Activated CD4-positive, alpha-beta T cell treated with anti-CD3 and anti-CD28 coated beads for 36 hours (primary cell): ENCODE measurements around the gene RAB3B. TPM values are rescaled to one million over a fixed set of nuclear protein-coding genes. Genes with fewer than 3 reads are reported as not detected.
A peak's percentile ranks its signal among the peaks of the same experiment; 100 is the strongest.
"Not testable (repeated sequence)": the region's sequence is repeated elsewhere in the genome, so short reads cannot be mapped to it uniquely, and the experiment has no call there.

Experiments
- ATAC-seq: fragments of 200-7000 bp; cut with Tn5 transposase; one replicate; pipeline ENCODE4 v1.10.0; 2021; ENCODE audit warnings: mild to moderate bottlenecking, moderate library complexity
- CTCF ChIA-PET: fragments of 350-600 bp; sonication (Branson Sonifier 250); formaldehyde crosslinking; loops from one replicate; lab custom pipeline; 2021; ENCODE audit warnings: antibody characterized with exemption; lab: Charles Lee
- POLR2A ChIA-PET: fragments of 350-600 bp; sonication (Branson Sonifier 250); formaldehyde crosslinking; loops from one replicate; lab custom pipeline; 2021; ENCODE audit warnings: antibody characterized with exemption, inconsistent platforms; lab: Charles Lee
- DNase-seq: peaks from one replicate; pipeline ENCODE4 v3.0.0-alpha.2; 2020
- H3K27ac Mint-ChIP-seq: one replicate; pipeline ENCODE4 v1.8.0; 2021; ENCODE audit warnings: mixed read lengths
- H3K27me3 Mint-ChIP-seq: one replicate; pipeline ENCODE4 v1.8.0; 2021; ENCODE audit warnings: mixed read lengths
- H3K36me3 Mint-ChIP-seq: one replicate; pipeline ENCODE4 v1.8.0; 2021; ENCODE audit warnings: low read depth, mixed read lengths
- H3K4me1 Mint-ChIP-seq: one replicate; pipeline ENCODE4 v1.8.0; 2021; ENCODE audit warnings: mixed read lengths
- H3K4me3 Mint-ChIP-seq: one replicate; pipeline ENCODE4 v1.8.0; 2021; ENCODE audit warnings: mild to moderate bottlenecking, moderate library complexity, mixed read lengths
- H3K9me3 Mint-ChIP-seq: one replicate; pipeline ENCODE4 v1.8.0; 2021; ENCODE audit warnings: low read depth, mixed read lengths
- intact Hi-C, 2 experiments: fragments of 100-400 bp; cut with DNase I in 1 of 2; cut with micrococcal nuclease in 1 of 2; formaldehyde crosslinking; loops; one replicate each; pipeline versions ENCODE4 v1.14.2 to v1.15.1; 2022 to 2024; cut with DNase I, micrococcal nuclease
- total RNA-seq, 2 experiments: library from RNA; stranded (reverse); gene quantifications; one replicate each; pipeline ENCODE4 v1.2.3, GENCODE V29; 2021

Gene RAB3B, protein sequence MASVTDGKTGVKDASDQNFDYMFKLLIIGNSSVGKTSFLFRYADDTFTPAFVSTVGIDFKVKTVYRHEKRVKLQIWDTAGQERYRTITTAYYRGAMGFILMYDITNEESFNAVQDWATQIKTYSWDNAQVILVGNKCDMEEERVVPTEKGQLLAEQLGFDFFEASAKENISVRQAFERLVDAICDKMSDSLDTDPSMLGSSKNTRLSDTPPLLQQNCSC
- total RNA-seq = under 1 TPM; 0.07 to 0.11 TPM

GRCh38 chr1:51990478-51990965 lies at the start of gene RAB3B:
Gene RAB3B, minus strand, starts transcription at chr1:51990700. Its CDS starts 13,583 bp downstream, at chr1:51977117.
- ChIA-PET POLR2A (interaction anchor here (0.6 kb wide), 1 partner anchor 342 kb away, joined by 3 read pairs; no protein-coding TSS in a partner anchor), CTCF (interaction anchor here (1.0 kb wide), 1 partner anchor 66 kb away, joined by 4 read pairs; no protein-coding TSS in a partner anchor)
- Mint-ChIP-seq H3K36me3 (no peaks in the 10 kb centered on the region), H3K4me3 (peak within 1 kb of the TSS; percentile 68), H3K4me1 (peaks cover 9% of the 10 kb centered on the region), H3K27me3 (peaks cover 32% of the 10 kb centered on the region), H3K27ac (no peak within 1 kb of the TSS), H3K9me3 (no peaks in the 10 kb centered on the region)
- DNase-seq (peak; percentile 89), ATAC-seq (peak; percentile 99)
- intact Hi-C loops = loop anchor here in 1 of 2 experiments (2.0 kb wide), 2 partner anchors 64 to 374 kb away; partner anchors contain the start of gene OSBPL9

- no peaks in the 10 kb centered on the region for H3K9me3 Mint-ChIP-seq
- CTCF ChIA-PET = no interaction called here
These were observed 47.4 kb upstream of the RAB3B start for GRCh38 chr1:52037909-52038308.

GRCh38 chr1:52037402-52037814 lies 46.9 kb upstream of the RAB3B start:
- ATAC-seq (no peak), DNase-seq (no peak)
- Mint-ChIP-seq H3K27ac (no peak overlapping the region), H3K4me1 (peaks cover 7% of the 10 kb centered on the region), H3K9me3 (no peaks in the 10 kb centered on the region), H3K4me3 (no peak overlapping the region), H3K27me3 (no peaks in the 10 kb centered on the region), H3K36me3 (peaks cover 40% of the 10 kb centered on the region)
- ChIA-PET POLR2A (no interaction called here), CTCF (no interaction called here)
- intact Hi-C loops = loop anchor here in 1 of 2 experiments (5.0 to 10.0 kb wide), 2 partner anchors 50 to 977 kb away; no protein-coding TSS in a partner anchor

More at GRCh38 chr1:52037909-52038308, 47.4 kb upstream of the RAB3B start:
- intact Hi-C loops = loop anchor here in 1 of 2 experiments (5.0 to 10.0 kb wide), 2 partner anchors 49 to 977 kb away; no protein-coding TSS in a partner anchor
- no peak overlapping the region for H3K27ac Mint-ChIP-seq
- ATAC-seq (no peak), DNase-seq (no peak)
- POLR2A ChIA-PET = interaction anchor here (0.6 kb wide), 1 partner anchor 28 kb away, joined by 4 read pairs; no protein-coding TSS in a partner anchor
- peaks cover 7% of the 10 kb centered on the region for H3K4me1 Mint-ChIP-seq
- no peaks in the 10 kb centered on the region for H3K27me3 Mint-ChIP-seq
- H3K4me3 Mint-ChIP-seq = no peak overlapping the region
- H3K36me3 Mint-ChIP-seq = peaks cover 35% of the 10 kb centered on the region

- Mint-ChIP-seq H3K9me3 (no peaks in the 10 kb centered on the region), H3K36me3 (peaks cover 43% of the 10 kb centered on the region), H3K27me3 (no peaks in the 10 kb centered on the region), H3K4me1 (peaks cover 32% of the 10 kb centered on the region), H3K4me3 (peak overlapping the region; percentile 91), H3K27ac (peak overlapping the region; percentile 93)
- no peak for DNase-seq
- ATAC-seq = no peak
- intact Hi-C loops = loop anchor here in 1 of 2 experiments (5.0 to 10.0 kb wide), 2 partner anchors 981 to 1293 kb away; partner anchors contain the start of gene LRP8
- CTCF ChIA-PET = interaction anchor here (1.4 kb wide), 1 partner anchor 15 kb away, joined by 3 read pairs; no protein-coding TSS in a partner anchor
- POLR2A ChIA-PET = interaction anchor here (0.9 kb wide), 1 partner anchor 28 kb away, joined by 3 read pairs; no protein-coding TSS in a partner anchor
These were observed 43.5 kb upstream of the RAB3B start for GRCh38 chr1:52034050-52034384.

DNA sequence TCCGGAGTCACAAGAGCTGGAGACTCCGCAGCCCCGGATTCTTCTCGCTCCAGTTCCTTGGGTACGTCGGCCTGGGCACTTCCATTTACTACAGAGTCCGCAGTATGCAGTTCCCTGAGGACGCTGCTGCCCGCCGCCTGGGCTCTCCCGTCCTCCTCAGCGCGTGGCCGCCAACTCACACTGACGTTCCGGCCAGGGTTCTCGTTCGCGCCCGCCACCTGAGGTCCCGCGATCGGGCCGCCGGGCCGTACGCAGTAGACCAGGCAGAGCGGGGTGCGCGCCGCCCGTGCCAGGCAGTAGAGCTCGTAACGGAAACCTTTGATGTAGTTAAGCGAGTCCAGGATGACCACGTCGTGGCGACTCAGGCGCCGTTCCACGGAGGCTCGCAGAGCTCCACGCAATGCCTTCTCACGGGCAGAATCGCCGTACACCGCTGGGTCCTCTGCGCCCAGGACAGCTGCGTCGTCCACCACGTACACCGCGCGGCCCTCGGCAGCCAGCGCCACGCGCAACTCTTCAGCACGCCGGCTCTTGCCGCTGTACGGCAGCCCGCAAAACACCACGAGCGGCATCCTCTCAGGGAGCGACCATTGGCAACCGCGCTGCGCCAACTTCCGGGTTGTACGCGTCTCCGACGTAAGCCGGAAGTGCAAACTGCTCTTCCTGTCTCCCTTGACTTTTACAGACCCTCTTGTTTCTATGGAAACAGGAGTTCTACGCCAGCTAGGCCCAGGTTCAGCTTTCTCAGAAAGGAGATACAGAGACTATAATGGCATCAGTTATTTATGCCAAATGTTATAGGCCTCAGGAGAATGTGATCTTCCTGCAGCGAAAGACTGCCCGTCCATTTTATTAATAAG lies 42.9 kb upstream of the RAB3B start, which contains the start of gene KTI12:
Gene KTI12, minus strand, starts transcription at position 621 of the 860 bp plus-strand sequence. Its CDS starts 49 bp downstream, at position 572.
- Mint-ChIP-seq H3K4me1 (peaks cover 32% of the 10 kb centered on the region), H3K4me3 (peak within 1 kb of the TSS; percentile 91), H3K9me3 (no peaks in the 10 kb centered on the region), H3K27me3 (no peaks in the 10 kb centered on the region), H3K36me3 (peaks cover 41% of the 10 kb centered on the region), H3K27ac (peak within 1 kb of the TSS; percentile 93)
- POLR2A ChIA-PET = interaction anchor here (0.6 to 0.9 kb wide), 3 partner anchors 29 to 335 kb away, joined by 3 to 4 read pairs (median 3); no protein-coding TSS in a partner anchor
- CTCF ChIA-PET = interaction anchor here (1.4 kb wide), 1 partner anchor 15 kb away, joined by 3 read pairs; no protein-coding TSS in a partner anchor
- DNase-seq = peak; percentile 93
- intact Hi-C loops = loop anchor here (1.0 to 10.0 kb wide), 11 partner anchors 23 to 1294 kb away; partner anchors contain the start of genes BTF3L4 (in 2 of the 2), CC2D1B (in 1 of the 2), CZIB (in 1 of the 2) and LRP8 (in 1 of the 2)
- ATAC-seq = peak; percentile 94

DNA sequence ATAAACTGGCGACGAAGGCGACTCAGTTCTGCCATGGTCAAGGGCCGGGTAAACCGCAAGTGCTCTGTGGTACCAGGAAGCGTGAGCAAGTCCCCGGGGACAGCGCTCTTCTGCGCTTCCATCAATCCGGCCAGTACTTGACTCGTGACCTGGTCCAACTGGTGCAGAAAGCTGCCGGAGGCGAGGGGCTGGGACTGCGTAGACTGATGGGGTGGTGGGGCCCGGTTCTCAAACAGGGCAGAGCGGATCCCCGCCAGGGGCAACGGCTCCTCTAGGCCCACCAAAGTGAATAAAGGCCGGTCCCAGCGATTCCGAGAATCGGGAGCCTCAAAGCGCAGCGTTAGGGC lies 42.3 kb upstream of the RAB3B start:
- ATAC-seq (peak; percentile 14), DNase-seq (peak; percentile 35)
- intact Hi-C loops = loop anchor here (1.0 to 10.0 kb wide), 11 partner anchors 24 to 1295 kb away; partner anchors contain the start of genes BTF3L4 (in 2 of the 2), CC2D1B (in 1 of the 2), CZIB (in 1 of the 2) and LRP8 (in 1 of the 2)
- Mint-ChIP-seq H3K27me3 (no peaks in the 10 kb centered on the region), H3K4me1 (peaks cover 32% of the 10 kb centered on the region), H3K27ac (peak overlapping the region; percentile 93), H3K36me3 (peaks cover 36% of the 10 kb centered on the region), H3K9me3 (no peaks in the 10 kb centered on the region), H3K4me3 (peak overlapping the region; percentile 91)
- ChIA-PET CTCF (interaction anchor here (1.4 kb wide), 1 partner anchor 16 kb away, joined by 3 read pairs; no protein-coding TSS in a partner anchor), POLR2A (interaction anchor here (0.6 to 0.9 kb wide), 2 partner anchors 51 to 336 kb away, joined by 3 to 4 read pairs; no protein-coding TSS in a partner anchor)

DNA sequence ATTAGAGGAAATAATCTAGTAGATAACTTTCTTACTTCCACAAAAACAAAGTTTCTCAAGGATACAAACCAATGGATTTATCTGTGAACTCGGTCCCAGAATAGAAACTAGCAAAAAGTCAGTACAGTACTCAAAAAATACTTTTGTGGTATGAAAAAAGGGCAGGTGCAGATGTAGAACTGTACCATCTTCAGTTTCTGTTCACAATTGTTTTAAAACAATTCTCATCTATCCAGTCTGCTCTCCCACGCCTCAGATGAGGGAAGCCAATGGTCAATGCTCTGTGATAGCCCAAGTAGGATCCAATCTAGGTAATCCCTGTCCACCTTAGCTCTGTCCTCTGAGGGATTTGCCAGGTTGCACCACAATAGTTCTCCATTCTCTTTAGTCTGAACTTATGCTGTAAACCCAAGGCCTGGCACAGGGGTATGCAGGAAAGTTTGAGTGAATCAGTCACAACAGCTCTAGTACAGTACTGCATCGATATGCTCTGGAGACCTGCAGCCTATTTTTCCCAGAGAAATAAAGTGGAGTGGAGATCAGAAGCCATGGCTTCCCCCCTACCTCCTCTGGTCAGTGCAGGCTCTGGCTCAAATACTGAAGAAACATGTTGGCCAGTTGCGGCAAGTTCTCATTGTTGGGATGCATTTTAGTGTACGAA lies 41.8 kb upstream of the RAB3B start:
- Mint-ChIP-seq H3K36me3 (peaks cover 36% of the 10 kb centered on the region), H3K27ac (peak overlapping the region; percentile 93), H3K9me3 (no peaks in the 10 kb centered on the region), H3K4me3 (peak overlapping the region; percentile 91), H3K4me1 (peaks cover 32% of the 10 kb centered on the region), H3K27me3 (no peaks in the 10 kb centered on the region)
- POLR2A ChIA-PET = interaction anchor here (0.9 kb wide), 1 partner anchor 336 kb away, joined by 4 read pairs; no protein-coding TSS in a partner anchor
- peak; percentile 5 for DNase-seq
- intact Hi-C loops = loop anchor here in 1 of 2 experiments (2.0 to 10.0 kb wide), 4 partner anchors 265 to 1295 kb away; partner anchors contain the start of gene LRP8
- ATAC-seq = peak; percentile 14
- CTCF ChIA-PET = no interaction called here

- POLR2A ChIA-PET, H3K27ac Mint-ChIP-seq, H3K4me3 Mint-ChIP-seq, intact Hi-C loops, H3K9me3 Mint-ChIP-seq, ATAC-seq, H3K27me3 Mint-ChIP-seq, DNase-seq: not testable (repeated sequence)
- H3K36me3 Mint-ChIP-seq = peaks cover 42% of the 10 kb centered on the region
- peaks cover 28% of the 10 kb centered on the region for H3K4me1 Mint-ChIP-seq
- CTCF ChIA-PET = interaction anchor here (1.0 to 1.1 kb wide), 3 partner anchors 8 to 150 kb away, joined by 3 read pairs; partner anchors contain the start of gene NRDC
These were observed 38.3 kb upstream of the RAB3B start for GRCh38 chr1:52028839-52029238.

DNA sequence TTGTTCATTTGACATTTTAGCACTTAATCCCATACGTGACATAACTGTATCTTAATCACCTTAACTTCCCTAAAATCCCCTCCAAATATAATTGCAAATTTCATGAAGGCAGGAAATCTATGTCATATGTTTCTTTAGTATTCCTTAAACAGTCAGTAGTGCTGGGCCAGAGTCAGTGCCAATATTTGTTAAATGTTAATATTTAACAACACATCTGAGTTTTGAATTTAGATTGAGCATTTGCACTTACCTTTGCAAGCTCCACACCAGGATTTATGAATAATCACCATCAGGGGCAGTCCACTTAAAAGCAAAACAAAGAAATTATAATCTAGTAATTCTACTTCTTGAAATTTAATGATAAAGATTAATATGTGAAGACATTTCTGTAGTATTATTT lies 37.8 kb upstream of the RAB3B start:
- no peak for DNase-seq
- no peaks in the 10 kb centered on the region for H3K27me3 Mint-ChIP-seq
- intact Hi-C loops = no loop called here
- no peak for ATAC-seq
- no peak overlapping the region for H3K4me3 Mint-ChIP-seq
- POLR2A ChIA-PET = no interaction called here
- no peak overlapping the region for H3K27ac Mint-ChIP-seq
- CTCF ChIA-PET = interaction anchor here (1.0 kb wide), 3 partner anchors 8 to 149 kb away, joined by 3 read pairs; partner anchors contain the start of gene NRDC
- H3K9me3 Mint-ChIP-seq = no peaks in the 10 kb centered on the region
- peaks cover 25% of the 10 kb centered on the region for H3K4me1 Mint-ChIP-seq
- H3K36me3 Mint-ChIP-seq = peaks cover 46% of the 10 kb centered on the region

DNA sequence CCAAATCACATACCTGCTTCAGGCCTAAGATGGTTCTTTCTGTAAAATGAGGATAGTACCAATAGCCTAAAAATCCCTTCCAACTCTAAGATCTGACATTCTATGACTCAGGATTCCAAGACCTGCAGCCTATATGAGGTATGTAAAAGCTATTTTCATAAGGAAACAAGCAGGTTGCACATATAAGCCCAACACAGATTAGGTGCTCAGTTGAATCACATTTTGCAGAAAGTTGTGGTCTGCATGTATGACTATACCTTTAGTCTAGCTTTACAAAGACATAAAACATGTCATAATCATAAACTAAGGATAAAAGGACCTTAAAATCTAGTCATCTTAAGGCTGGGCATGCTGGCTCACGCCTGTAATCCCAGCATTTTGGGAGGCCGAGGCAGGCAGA lies 35.8 kb upstream of the RAB3B start:
- peaks cover 36% of the 10 kb centered on the region for H3K36me3 Mint-ChIP-seq
- DNase-seq (no peak), ATAC-seq (peak; percentile 57)
- no peak overlapping the region for H3K27ac Mint-ChIP-seq
- no peak overlapping the region for H3K4me3 Mint-ChIP-seq
- CTCF ChIA-PET = interaction anchor here (1.1 kb wide), 1 partner anchor 15 kb away, joined by 4 read pairs; no protein-coding TSS in a partner anchor
- H3K9me3 Mint-ChIP-seq = no peaks in the 10 kb centered on the region
- POLR2A ChIA-PET = no interaction called here
- H3K4me1 Mint-ChIP-seq = peaks cover 15% of the 10 kb centered on the region
- no peaks in the 10 kb centered on the region for H3K27me3 Mint-ChIP-seq
- intact Hi-C loops = no loop called here
